Neural cell (in vitro differentiated cells): Measurements from ENCODE around the gene PRRG4. TPM values are rescaled to one million over a fixed set of nuclear protein-coding genes. Genes with fewer than 3 reads are reported as not detected.
"Not testable (repeated sequence)": the region's sequence is repeated elsewhere in the genome, so short reads cannot be mapped to it uniquely, and the experiment has no call there.

Experiments used
- H2AFZ ChIP-seq: fragments of 200-600, 300-800 bp; sonication (generic), shearing (Covaris generic); 2 replicates; pipeline ENCODE4 v1.6.0; 2014; ENCODE audit warnings: low read depth, mild to moderate bottlenecking, antibody characterized with exemption, low read length, moderate library complexity
- H3F3A ChIP-seq: fragments of 200-600 bp; shearing (Covaris generic); 2 replicates; pipeline ENCODE4 v1.6.1; 2016; ENCODE audit warnings: mild to moderate bottlenecking, moderate library complexity, mixed read lengths, antibody characterized with exemption, low read length; ENCODE audit not compliant: insufficient read depth, poor library complexity, severe bottlenecking
- H3K27ac ChIP-seq: fragments of 200-600, 300-800 bp; sonication (generic), shearing (Covaris generic); 2 replicates; pipeline ENCODE4 v1.5.1; 2014; ENCODE audit warnings: mild to moderate bottlenecking, low read length, moderate library complexity
- H3K27me3 ChIP-seq: fragments of 300-800, 200-600 bp; sonication (generic), shearing (Covaris generic); 2 replicates; pipeline ENCODE4 v1.6.0; 2014; ENCODE audit warnings: mild to moderate bottlenecking, low read depth, low read length, moderate library complexity; ENCODE audit not compliant: insufficient read depth
- H3K36me3 ChIP-seq: fragments of 300-800, 200-600 bp; sonication (generic), shearing (Covaris generic); 2 replicates; pipeline ENCODE4 v1.5.1; 2014; ENCODE audit warnings: mild to moderate bottlenecking, antibody characterized with exemption, low read length, moderate library complexity; ENCODE audit not compliant: insufficient read depth
- H3K4me2 ChIP-seq: fragments of 300-800, 200-600 bp; sonication (generic), shearing (Covaris generic); 2 replicates; pipeline ENCODE4 v1.6.0; 2014; ENCODE audit warnings: mild to moderate bottlenecking, low read length
- H3K4me3 ChIP-seq: fragments of 300-800, 200-600 bp; sonication (generic), shearing (Covaris generic); 2 replicates; pipeline ENCODE4 v1.5.1; 2014; ENCODE audit warnings: mild to moderate bottlenecking, low read length, moderate library complexity
- H3K79me2 ChIP-seq: fragments of 200-600 bp; shearing (Covaris generic); replicated peaks from 2 replicates; pipeline ENCODE4 v1.6.0; 2014; ENCODE audit warnings: mild to moderate bottlenecking, low read length, moderate library complexity; ENCODE audit not compliant: insufficient read depth
- H3K9ac ChIP-seq: fragments of 300-800, 200-600 bp; sonication (generic), shearing (Covaris generic); 2 replicates; pipeline ENCODE4 v1.6.1; 2016; ENCODE audit warnings: mild to moderate bottlenecking, low read length, mixed read lengths
- H3K9me2 ChIP-seq: fragments of 200-600 bp; shearing (Covaris generic); 2 replicates; pipeline ENCODE4 v1.6.1; 2016; ENCODE audit warnings: mild to moderate bottlenecking, low read length, mixed read lengths; ENCODE audit not compliant: insufficient read depth
- H3K9me3 ChIP-seq: fragments of 200-600, 300-800 bp; sonication (generic), shearing (Covaris generic); 2 replicates; pipeline ENCODE4 v1.6.1; 2016; ENCODE audit warnings: mild to moderate bottlenecking, mixed run types, low read length, moderate library complexity, mixed read lengths
- H4K20me1 ChIP-seq: fragments of 200-600 bp; shearing (Covaris generic); 2 replicates; pipeline ENCODE4 v1.6.1; 2016; ENCODE audit warnings: mild to moderate bottlenecking, mixed run types; ENCODE audit not compliant: insufficient read depth
- CTCF ChIP-seq: fragments of 450-650 bp; IDR thresholded peaks from 2 replicates; pipeline ENCODE4 v1.5.1; 2014; ENCODE audit warnings: antibody characterized with exemption, mild to moderate bottlenecking, moderate library complexity; ENCODE audit not compliant: poor library complexity, severe bottlenecking
- EP300 ChIP-seq: fragments of 450-650 bp; conservative IDR thresholded peaks from 2 replicates; pipeline ENCODE4 v1.6.1; 2014; ENCODE audit warnings: antibody characterized with exemption, mild to moderate bottlenecking, moderate library complexity; ENCODE audit not compliant: poor library complexity, severe bottlenecking
- EZH2 ChIP-seq: fragments of 200-600, 300-800 bp; shearing (Covaris generic), sonication (generic); IDR thresholded peaks from 2 replicates; pipeline ENCODE4 v1.6.1; 2014; ENCODE audit warnings: antibody characterized with exemption, low read length, borderline replicate concordance, mild to moderate bottlenecking; ENCODE audit not compliant: insufficient read depth, poor library complexity, severe bottlenecking
- MXI1 ChIP-seq: fragments of 450-650 bp; conservative IDR thresholded peaks from 2 replicates; pipeline ENCODE4 v1.6.1; 2014; ENCODE audit warnings: antibody characterized with exemption, mild to moderate bottlenecking; ENCODE audit not compliant: poor library complexity, severe bottlenecking
- POLR2AphosphoS5 ChIP-seq: IDR thresholded peaks from 2 replicates; pipeline ENCODE4 v1.6.1; 2012
- RAD21 ChIP-seq: fragments of 450-650 bp; conservative IDR thresholded peaks from 2 replicates; pipeline ENCODE4 v1.6.1; 2014; ENCODE audit warnings: antibody characterized with exemption, mild to moderate bottlenecking, moderate library complexity
- REST ChIP-seq: IDR thresholded peaks from 2 replicates; pipeline ENCODE4 v1.6.1; 2012; ENCODE audit warnings: borderline replicate concordance
- SMC3 ChIP-seq: fragments of 450-650 bp; conservative IDR thresholded peaks from 2 replicates; pipeline ENCODE4 v1.6.1; 2014; ENCODE audit warnings: antibody characterized with exemption, mild to moderate bottlenecking, moderate library complexity; ENCODE audit not compliant: poor library complexity
- TAF1 ChIP-seq: IDR thresholded peaks from 2 replicates; pipeline ENCODE4 v1.6.1; 2012; ENCODE audit warnings: low read depth
- polyA plus RNA-seq: library from polyadenylated mRNA; depleted of rRNA; stranded (reverse); fragments of >200 nt; gene quantifications from 2 replicates; pipeline ENCODE4 v1.2.3, GENCODE V29; 2014

Gene PRRG4
- polyA plus RNA-seq, 1 donor from 2014 or later = not detected

GRCh38 chr11:32864555-32864954 is 34.8 kb downstream of the PRRG4 start:
- H3K79me2 ChIP-seq = no peaks in the 10 kb centered on the region
- H3F3A ChIP-seq = no peaks in the 10 kb centered on the region
- H4K20me1 ChIP-seq = no peaks in the 10 kb centered on the region
- no peaks in the 10 kb centered on the region for H3K36me3 ChIP-seq
- TF ChIP-seq EP300 (no peak), RAD21 (no peak), EZH2 (no peak), SMC3 (no peak), MXI1 (no peak), TAF1 (no peak), CTCF (no peak), POLR2AphosphoS5 (no peak), REST (no peak)
- no peaks in the 10 kb centered on the region for H3K27me3 ChIP-seq
- H2AFZ ChIP-seq = no peak overlapping the region
- no peak overlapping the region for H3K9ac ChIP-seq
- H3K9me2 ChIP-seq = no peaks in the 10 kb centered on the region
- no peak overlapping the region for H3K4me3 ChIP-seq
- no peak overlapping the region for H3K27ac ChIP-seq
- H3K9me3 ChIP-seq = no peaks in the 10 kb centered on the region
- H3K4me2 ChIP-seq = no peak overlapping the region

- H3K79me2 ChIP-seq, H3K27me3 ChIP-seq, H3K27ac ChIP-seq, H3K4me3 ChIP-seq, H3K9me3 ChIP-seq, H2AFZ ChIP-seq, H3K36me3 ChIP-seq, H4K20me1 ChIP-seq, H3F3A ChIP-seq, H3K9ac ChIP-seq, H3K4me2 ChIP-seq, H3K9me2 ChIP-seq: not testable (repeated sequence)
Measured at GRCh38 chr11:32868752-32869151, 39.0 kb downstream of the PRRG4 start.

- no peaks in the 10 kb centered on the region for H4K20me1 ChIP-seq
- no peaks in the 10 kb centered on the region for H3K27me3 ChIP-seq
- TF ChIP-seq REST (no peak), EP300 (no peak), EZH2 (no peak), TAF1 (no peak), MXI1 (no peak), CTCF (no peak), POLR2AphosphoS5 (no peak), SMC3 (no peak), RAD21 (no peak)
- H3K27ac ChIP-seq = no peak overlapping the region
- no peak overlapping the region for H3K9ac ChIP-seq
- H3K79me2 ChIP-seq = no peaks in the 10 kb centered on the region
- no peaks in the 10 kb centered on the region for H3F3A ChIP-seq
- no peaks in the 10 kb centered on the region for H3K36me3 ChIP-seq
- no peak overlapping the region for H3K4me2 ChIP-seq
- no peak overlapping the region for H3K4me3 ChIP-seq
- H3K9me2 ChIP-seq = no peaks in the 10 kb centered on the region
- H3K9me3 ChIP-seq = no peaks in the 10 kb centered on the region
- no peak overlapping the region for H2AFZ ChIP-seq
Measured at GRCh38 chr11:32870676-32871075, 40.9 kb downstream of the PRRG4 start.
